Peyer's patch (tissue), 4 donors: ENCODE data around the gene MYBBP1A.

Source experiments
- POLR2A ChIP-seq, 2 donors: fragments of 450-650 bp; IDR thresholded peaks; one replicate each; pipeline ENCODE4 v1.5.1; 2017; ENCODE audit warnings: antibody characterized with exemption in 2 of 2, mild to moderate bottlenecking in 2 of 2, moderate library complexity in 2 of 2
- TF ChIP-seq, protein P1 (sequence below), 6 experiments: fragments of 450-650 bp in 4 of 6; fragments of 200-600 bp in 2 of 6; sonication (generic) in 1 of 6; IDR thresholded peaks; one replicate each; pipeline ENCODE4 v1.5.1; 2017 to 2019; ENCODE audit warnings: antibody characterized with exemption in 6 of 6, mild to moderate bottlenecking in 3 of 6, moderate library complexity in 1 of 6

GRCh38 chr17:4544135-4544950 is 10.8 kb downstream of the MYBBP1A start:
- TF ChIP-seq, protein P1, sequence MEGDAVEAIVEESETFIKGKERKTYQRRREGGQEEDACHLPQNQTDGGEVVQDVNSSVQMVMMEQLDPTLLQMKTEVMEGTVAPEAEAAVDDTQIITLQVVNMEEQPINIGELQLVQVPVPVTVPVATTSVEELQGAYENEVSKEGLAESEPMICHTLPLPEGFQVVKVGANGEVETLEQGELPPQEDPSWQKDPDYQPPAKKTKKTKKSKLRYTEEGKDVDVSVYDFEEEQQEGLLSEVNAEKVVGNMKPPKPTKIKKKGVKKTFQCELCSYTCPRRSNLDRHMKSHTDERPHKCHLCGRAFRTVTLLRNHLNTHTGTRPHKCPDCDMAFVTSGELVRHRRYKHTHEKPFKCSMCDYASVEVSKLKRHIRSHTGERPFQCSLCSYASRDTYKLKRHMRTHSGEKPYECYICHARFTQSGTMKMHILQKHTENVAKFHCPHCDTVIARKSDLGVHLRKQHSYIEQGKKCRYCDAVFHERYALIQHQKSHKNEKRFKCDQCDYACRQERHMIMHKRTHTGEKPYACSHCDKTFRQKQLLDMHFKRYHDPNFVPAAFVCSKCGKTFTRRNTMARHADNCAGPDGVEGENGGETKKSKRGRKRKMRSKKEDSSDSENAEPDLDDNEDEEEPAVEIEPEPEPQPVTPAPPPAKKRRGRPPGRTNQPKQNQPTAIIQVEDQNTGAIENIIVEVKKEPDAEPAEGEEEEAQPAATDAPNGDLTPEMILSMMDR (IDR thresholded peaks at IDR 0.05), result no peak
- TF ChIP-seq POLR2A (IDR thresholded peaks at IDR 0.05), result no peak
